ENCODE data around the gene SCN5A. TPM values are rescaled to one million over a fixed set of nuclear protein-coding genes. Genes with fewer than 3 reads are reported as not detected.

SCN5A gene
- polyA plus RNA-seq, 1 donor from 2014 or later: not detected

GRCh38 chr3:38652934-38653333 is 3.4 kb upstream of the SCN5A start:
- Histone ChIP-seq H3K4me3 (ENCODE audit: low read length) (no peak overlapping the region), H4K20me1 (ENCODE audit: insufficient read depth) (no peaks in the 10 kb centered on the region), H3K4me2 (ENCODE audit: low read length) (no peak overlapping the region), H3K9me3 (ENCODE audit: low read length) (no peaks in the 10 kb centered on the region), H3K27me3 (ENCODE audit: insufficient read depth, low read depth, low read length) (peaks cover 28% of the 10 kb centered on the region), H3K9ac (ENCODE audit: low read length) (no peak overlapping the region), H3K36me3 (ENCODE audit: insufficient read depth, low read length) (no peaks in the 10 kb centered on the region), H2AFZ (ENCODE audit: low read depth, low read length) (no peak overlapping the region), H3K9me2 (ENCODE audit: insufficient read depth, low read length) (no peaks in the 10 kb centered on the region), H3K79me2 (replicated peaks; ENCODE audit: insufficient read depth, low read length) (no peaks in the 10 kb centered on the region), H3F3A (ENCODE audit: insufficient read depth, low read length, poor library complexity, severe bottlenecking) (no peaks in the 10 kb centered on the region), H3K27ac (ENCODE audit: low read length) (no peak overlapping the region)
- TF ChIP-seq TAF1 (IDR thresholded peaks at IDR 0.05; ENCODE audit: low read depth): no peak
- TF ChIP-seq CTCF (IDR thresholded peaks at IDR 0.05; ENCODE audit: poor library complexity, severe bottlenecking): no peak
- no peak for TF ChIP-seq EZH2 (IDR thresholded peaks at IDR 0.05; ENCODE audit: borderline replicate concordance, insufficient read depth, low read length, poor library complexity, severe bottlenecking)
- TF ChIP-seq RAD21 (conservative IDR thresholded peaks at IDR 0.05): no peak
- no peak for TF ChIP-seq EP300 (conservative IDR thresholded peaks at IDR 0.05; ENCODE audit: poor library complexity, severe bottlenecking)
- TF ChIP-seq SMC3 (conservative IDR thresholded peaks at IDR 0.05; ENCODE audit: poor library complexity): no peak
- no peak for TF ChIP-seq REST (IDR thresholded peaks at IDR 0.05; ENCODE audit: borderline replicate concordance)
- TF ChIP-seq MXI1 (conservative IDR thresholded peaks at IDR 0.05; ENCODE audit: poor library complexity, severe bottlenecking): no peak
- no peak for TF ChIP-seq POLR2AphosphoS5 (IDR thresholded peaks at IDR 0.05)

GRCh38 chr3:38651153-38651789 is 1.8 kb upstream of the SCN5A start:
- H3K36me3 ChIP-seq (ENCODE audit: insufficient read depth, low read length): no peaks in the 10 kb centered on the region
- H3K79me2 ChIP-seq (replicated peaks; ENCODE audit: insufficient read depth, low read length): no peaks in the 10 kb centered on the region
- TF ChIP-seq POLR2AphosphoS5 (IDR thresholded peaks at IDR 0.05) (no peak), RAD21 (conservative IDR thresholded peaks at IDR 0.05) (peak; percentile 67), CTCF (IDR thresholded peaks at IDR 0.05; ENCODE audit: poor library complexity, severe bottlenecking) (peak; percentile 85), SMC3 (conservative IDR thresholded peaks at IDR 0.05; ENCODE audit: poor library complexity) (peak; percentile 44), TAF1 (IDR thresholded peaks at IDR 0.05; ENCODE audit: low read depth) (no peak), REST (IDR thresholded peaks at IDR 0.05; ENCODE audit: borderline replicate concordance) (no peak)
- no peak overlapping the region for H2AFZ ChIP-seq (ENCODE audit: low read depth, low read length)
- no peaks in the 10 kb centered on the region for H3K9me3 ChIP-seq (ENCODE audit: low read length)
- H3K4me2 ChIP-seq (ENCODE audit: low read length): no peak overlapping the region
- H3K27me3 ChIP-seq (ENCODE audit: insufficient read depth, low read depth, low read length): peaks cover 28% of the 10 kb centered on the region
- H3K4me3 ChIP-seq (ENCODE audit: low read length): no peak overlapping the region
- no peaks in the 10 kb centered on the region for H4K20me1 ChIP-seq (ENCODE audit: insufficient read depth)
- no peaks in the 10 kb centered on the region for H3F3A ChIP-seq (ENCODE audit: insufficient read depth, low read length, poor library complexity, severe bottlenecking)
- H3K27ac ChIP-seq (ENCODE audit: low read length): no peak overlapping the region
- H3K9me2 ChIP-seq (ENCODE audit: insufficient read depth, low read length): no peaks in the 10 kb centered on the region
- no peak overlapping the region for H3K9ac ChIP-seq (ENCODE audit: low read length)

Measured in neural cell (in vitro differentiated cells).